Measurements from ENCODE around the gene CIP2A.

CIP2A gene

GRCh38 chr3:108510496-108510895 is 78.7 kb downstream of the CIP2A start, which contains the start of gene MYH15:
MYH15 (minus strand) TSS chr3:108510596; CDS start chr3:108510530, 66 bp downstream.
- no peak for DNase-seq (ENCODE audit: low read depth, low spot score)

DNA sequence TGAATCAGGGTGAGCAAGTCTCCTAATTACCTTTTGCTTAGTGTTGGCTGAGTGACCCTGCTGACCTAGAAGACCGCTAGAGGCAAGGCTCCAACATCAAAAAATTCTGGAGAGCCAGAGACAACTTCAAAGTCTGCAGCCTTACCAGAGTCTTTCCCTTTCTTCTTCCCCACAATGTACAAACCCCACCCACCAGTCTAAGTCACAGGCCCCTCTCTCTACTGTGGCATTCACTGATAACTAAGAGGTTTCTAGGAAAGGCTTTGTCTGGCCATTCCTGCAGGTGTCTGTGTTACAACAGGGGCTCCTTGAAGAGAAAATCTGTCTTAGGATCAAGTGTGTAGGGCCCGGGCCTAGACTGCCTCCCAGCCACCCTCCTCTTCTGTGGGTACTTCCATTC is 79.4 kb downstream of the CIP2A start:
- DNase-seq (ENCODE audit: low read depth, low spot score) = no peak

- no peak for DNase-seq (ENCODE audit: low read depth, low spot score)
Measured at GRCh38 chr3:108509263-108509662, 80.0 kb downstream of the CIP2A start.

GRCh38 chr3:108507902-108508301 is 81.3 kb downstream of the CIP2A start:
- DNase-seq (ENCODE audit: low read depth, low spot score) = no peak

GRCh38 chr3:108505811-108506210 is 83.4 kb downstream of the CIP2A start:
- DNase-seq (ENCODE audit: low read depth, low spot score) = no peak

- DNase-seq (ENCODE audit: low read depth, low spot score) = no peak
Measured at GRCh38 chr3:108503722-108504121, 85.5 kb downstream of the CIP2A start.

- DNase-seq (ENCODE audit: low read depth, low spot score) = no peak
Measured at GRCh38 chr3:108501535-108501934, 87.7 kb downstream of the CIP2A start.

DNA sequence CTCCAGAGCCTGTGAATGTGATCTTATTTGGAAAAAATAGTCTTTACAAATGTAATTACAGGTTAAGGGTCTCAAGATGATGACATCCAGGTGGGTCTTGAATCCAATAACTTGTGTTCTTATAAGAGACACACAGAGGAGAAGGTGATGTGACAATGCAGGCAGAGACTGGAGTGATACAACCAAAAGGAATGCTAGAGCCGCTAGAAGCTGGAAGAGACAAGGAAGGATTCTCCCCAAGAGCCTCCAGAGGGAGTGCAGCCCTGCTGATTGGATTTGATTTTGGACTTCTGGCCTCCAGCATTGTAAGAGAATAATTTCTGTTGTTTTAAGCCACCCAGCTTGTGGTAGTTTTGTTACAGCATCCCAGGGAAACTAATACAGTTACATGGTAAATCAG is 88.5 kb downstream of the CIP2A start:
- no peak for DNase-seq (ENCODE audit: low read depth, low spot score)
